Nephron (organoid): ENCODE measurements around the gene EML1.

Source experiments
- H3K27ac Mint-ChIP-seq, 3 experiments: 2 replicates each; pipeline ENCODE4 v1.8.0; 2020; ENCODE audit warnings: mixed read lengths in 3 of 3, mild to moderate bottlenecking in 2 of 3, moderate library complexity in 1 of 3
- H3K27me3 Mint-ChIP-seq: 2 replicates; pipeline ENCODE4 v1.8.0; 2021; ENCODE audit warnings: low read depth, mild to moderate bottlenecking, moderate library complexity, mixed read lengths
- H3K36me3 Mint-ChIP-seq: 2 replicates; pipeline ENCODE4 v1.8.0; 2020; ENCODE audit warnings: low read depth, mixed read lengths
- H3K4me1 Mint-ChIP-seq: 2 replicates; pipeline ENCODE4 v1.8.0; 2020; ENCODE audit warnings: mixed read lengths
- H3K4me3 Mint-ChIP-seq, 3 experiments: 2 replicates each; pipeline ENCODE4 v1.8.0; 2020; ENCODE audit warnings: mild to moderate bottlenecking in 3 of 3, mixed read lengths in 3 of 3, moderate library complexity in 2 of 3
- H3K9me3 Mint-ChIP-seq: 2 replicates; pipeline ENCODE4 v1.8.0; 2020; ENCODE audit warnings: mixed read lengths
- TF ChIP-seq, protein P1 (sequence below), 3 experiments: fragments of 200-600 bp; sonication (generic); IDR thresholded peaks; one replicate each; pipeline ENCODE4 v1.5.0; 2021; ENCODE audit warnings: antibody characterized with exemption in 3 of 3; ENCODE audit not compliant: unreplicated experiment in 3 of 3

Gene EML1

GRCh38 chr14:99907761-99908652 is 114.8 kb downstream of the EML1 start:
- TF ChIP-seq, protein P1, sequence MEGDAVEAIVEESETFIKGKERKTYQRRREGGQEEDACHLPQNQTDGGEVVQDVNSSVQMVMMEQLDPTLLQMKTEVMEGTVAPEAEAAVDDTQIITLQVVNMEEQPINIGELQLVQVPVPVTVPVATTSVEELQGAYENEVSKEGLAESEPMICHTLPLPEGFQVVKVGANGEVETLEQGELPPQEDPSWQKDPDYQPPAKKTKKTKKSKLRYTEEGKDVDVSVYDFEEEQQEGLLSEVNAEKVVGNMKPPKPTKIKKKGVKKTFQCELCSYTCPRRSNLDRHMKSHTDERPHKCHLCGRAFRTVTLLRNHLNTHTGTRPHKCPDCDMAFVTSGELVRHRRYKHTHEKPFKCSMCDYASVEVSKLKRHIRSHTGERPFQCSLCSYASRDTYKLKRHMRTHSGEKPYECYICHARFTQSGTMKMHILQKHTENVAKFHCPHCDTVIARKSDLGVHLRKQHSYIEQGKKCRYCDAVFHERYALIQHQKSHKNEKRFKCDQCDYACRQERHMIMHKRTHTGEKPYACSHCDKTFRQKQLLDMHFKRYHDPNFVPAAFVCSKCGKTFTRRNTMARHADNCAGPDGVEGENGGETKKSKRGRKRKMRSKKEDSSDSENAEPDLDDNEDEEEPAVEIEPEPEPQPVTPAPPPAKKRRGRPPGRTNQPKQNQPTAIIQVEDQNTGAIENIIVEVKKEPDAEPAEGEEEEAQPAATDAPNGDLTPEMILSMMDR (IDR thresholded peaks at IDR 0.05; ENCODE audit: unreplicated experiment in 3 of 3): no peak
- no peak overlapping the region for H3K4me3 Mint-ChIP-seq
- H3K27me3 Mint-ChIP-seq: peaks cover 4% of the 10 kb centered on the region
- no peaks in the 10 kb centered on the region for H3K4me1 Mint-ChIP-seq
- no peak overlapping the region for H3K27ac Mint-ChIP-seq
- H3K9me3 Mint-ChIP-seq: no peaks in the 10 kb centered on the region
- H3K36me3 Mint-ChIP-seq: peaks cover 68% of the 10 kb centered on the region

DNA sequence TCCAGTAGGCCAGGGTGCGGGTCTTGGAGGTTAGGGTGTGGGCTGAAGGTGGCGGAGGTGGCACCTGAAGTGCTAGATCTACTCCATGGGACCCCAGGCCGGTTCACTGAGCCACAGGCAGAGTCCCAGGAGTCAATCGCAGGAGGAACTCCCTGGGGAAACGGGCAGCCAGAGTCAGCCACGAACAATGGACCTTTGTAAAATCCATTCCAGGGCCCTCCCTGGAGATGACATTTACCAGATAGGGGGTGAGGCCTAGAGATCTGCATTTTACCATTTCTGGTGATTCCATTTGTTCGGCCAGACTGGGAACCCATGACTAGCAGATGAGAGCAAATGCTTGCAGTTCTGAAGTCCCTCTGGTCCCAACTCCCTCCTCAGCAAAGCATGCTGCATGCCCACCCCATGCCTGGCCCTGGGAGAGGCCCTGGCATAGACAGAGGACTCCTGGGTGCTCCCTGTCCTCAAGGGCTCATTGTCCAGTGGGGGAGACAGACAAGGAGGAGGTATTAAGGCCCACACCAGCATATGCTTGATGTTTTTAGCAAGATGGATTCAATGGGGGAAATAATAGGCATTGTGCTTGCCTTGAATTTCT is 115.5 kb downstream of the EML1 start:
- H3K36me3 Mint-ChIP-seq: peaks cover 61% of the 10 kb centered on the region
- H3K27me3 Mint-ChIP-seq: peaks cover 4% of the 10 kb centered on the region
- no peak overlapping the region for H3K27ac Mint-ChIP-seq
- no peak overlapping the region for H3K4me3 Mint-ChIP-seq
- TF ChIP-seq, protein P1 (IDR thresholded peaks at IDR 0.05; ENCODE audit: unreplicated experiment in 3 of 3): no peak
- no peaks in the 10 kb centered on the region for H3K9me3 Mint-ChIP-seq
- H3K4me1 Mint-ChIP-seq: no peaks in the 10 kb centered on the region

- Mint-ChIP-seq H3K9me3 (no peaks in the 10 kb centered on the region), H3K27me3 (peaks cover 4% of the 10 kb centered on the region), H3K36me3 (peaks cover 59% of the 10 kb centered on the region), H3K27ac (no peak overlapping the region), H3K4me1 (no peaks in the 10 kb centered on the region), H3K4me3 (no peak overlapping the region)
- TF ChIP-seq, protein P1 (IDR thresholded peaks at IDR 0.05; ENCODE audit: unreplicated experiment in 3 of 3): no peak
Measured at GRCh38 chr14:99909513-99910064, 116.4 kb downstream of the EML1 start.

- no peaks in the 10 kb centered on the region for H3K4me1 Mint-ChIP-seq
- H3K4me3 Mint-ChIP-seq: no peak overlapping the region
- H3K27ac Mint-ChIP-seq: no peak overlapping the region
- peaks cover 52% of the 10 kb centered on the region for H3K36me3 Mint-ChIP-seq
- H3K27me3 Mint-ChIP-seq: peaks cover 4% of the 10 kb centered on the region
- TF ChIP-seq, protein P1 (IDR thresholded peaks at IDR 0.05; ENCODE audit: unreplicated experiment in 3 of 3): no peak
- no peaks in the 10 kb centered on the region for H3K9me3 Mint-ChIP-seq
Measured at GRCh38 chr14:99910337-99911309, 117.4 kb downstream of the EML1 start.

DNA sequence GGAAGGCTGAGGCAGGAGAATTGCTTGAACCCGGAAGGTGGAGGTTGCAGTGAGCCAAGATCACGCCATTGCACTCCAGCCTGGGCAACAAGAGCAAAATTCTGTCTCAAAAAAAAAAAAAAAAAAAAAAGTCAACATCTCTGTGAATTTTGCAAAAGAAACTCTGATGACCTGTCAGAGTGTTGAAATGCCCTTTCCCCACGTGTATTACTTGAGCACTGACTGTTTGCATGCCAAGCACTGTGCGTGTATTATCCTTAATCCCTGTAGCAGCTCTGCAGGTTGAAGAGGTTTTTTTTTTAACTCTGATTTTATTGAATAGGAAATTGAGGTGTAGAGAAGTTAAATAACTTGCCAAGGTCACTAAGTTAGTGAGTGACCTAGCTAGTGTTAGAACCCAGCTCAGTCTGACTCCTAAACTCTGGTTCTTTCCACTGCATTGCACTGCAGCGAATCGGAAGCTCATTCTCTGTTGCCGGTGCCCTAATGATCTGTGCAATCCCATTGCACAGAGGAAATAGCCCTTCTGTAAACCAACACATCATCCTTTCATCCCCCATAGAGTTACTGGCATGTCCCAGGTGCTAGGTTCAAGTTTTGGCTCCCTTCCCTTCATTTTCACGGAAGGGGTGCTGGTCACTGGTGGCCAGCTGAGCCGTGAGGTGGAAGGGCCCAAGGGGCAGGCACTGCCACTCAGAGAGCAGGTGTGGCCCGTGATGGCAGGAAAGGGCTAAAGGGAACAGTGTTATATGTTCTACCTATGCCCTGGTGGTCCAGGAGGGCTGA is 122.3 kb downstream of the EML1 start:
- Mint-ChIP-seq H3K4me1 (no peaks in the 10 kb centered on the region), H3K9me3 (no peaks in the 10 kb centered on the region), H3K36me3 (peaks cover 43% of the 10 kb centered on the region), H3K4me3 (no peak overlapping the region), H3K27me3 (no peaks in the 10 kb centered on the region), H3K27ac (no peak overlapping the region)
- TF ChIP-seq, protein P1 (IDR thresholded peaks at IDR 0.05; ENCODE audit: unreplicated experiment in 3 of 3): no peak
